Measurements from ENCODE around the gene MON2.

MON2 gene

GRCh38 chr12:62576503-62576902 is 109.9 kb downstream of the MON2 start:
- Histone ChIP-seq H3K9me3 (ENCODE audit: control insufficient read depth, low read depth, low read length) (no peaks in the 10 kb centered on the region), H3K9ac (ENCODE audit: low read length) (no peak overlapping the region), H3K4me3 (ENCODE audit: low read length) (no peak overlapping the region), H3K4me1 (ENCODE audit: control insufficient read depth, low read depth, low read length) (no peaks in the 10 kb centered on the region), H3K27me3 (ENCODE audit: control insufficient read depth, insufficient read depth, low read length) (no peaks in the 10 kb centered on the region), H3K36me3 (ENCODE audit: control insufficient read depth, low read depth, low read length) (no peaks in the 10 kb centered on the region), H3K27ac (ENCODE audit: low read length) (no peak overlapping the region)

GRCh38 chr12:62578726-62579125 is 112.1 kb downstream of the MON2 start:
- no peak overlapping the region for H3K4me3 ChIP-seq (ENCODE audit: low read length)
- H3K36me3 ChIP-seq (ENCODE audit: control insufficient read depth, low read depth, low read length): no peaks in the 10 kb centered on the region
- no peaks in the 10 kb centered on the region for H3K27me3 ChIP-seq (ENCODE audit: control insufficient read depth, insufficient read depth, low read length)
- H3K9me3 ChIP-seq (ENCODE audit: control insufficient read depth, low read depth, low read length): no peaks in the 10 kb centered on the region
- no peak overlapping the region for H3K9ac ChIP-seq (ENCODE audit: low read length)
- no peak overlapping the region for H3K27ac ChIP-seq (ENCODE audit: low read length)
- no peaks in the 10 kb centered on the region for H3K4me1 ChIP-seq (ENCODE audit: control insufficient read depth, low read depth, low read length)

DNA sequence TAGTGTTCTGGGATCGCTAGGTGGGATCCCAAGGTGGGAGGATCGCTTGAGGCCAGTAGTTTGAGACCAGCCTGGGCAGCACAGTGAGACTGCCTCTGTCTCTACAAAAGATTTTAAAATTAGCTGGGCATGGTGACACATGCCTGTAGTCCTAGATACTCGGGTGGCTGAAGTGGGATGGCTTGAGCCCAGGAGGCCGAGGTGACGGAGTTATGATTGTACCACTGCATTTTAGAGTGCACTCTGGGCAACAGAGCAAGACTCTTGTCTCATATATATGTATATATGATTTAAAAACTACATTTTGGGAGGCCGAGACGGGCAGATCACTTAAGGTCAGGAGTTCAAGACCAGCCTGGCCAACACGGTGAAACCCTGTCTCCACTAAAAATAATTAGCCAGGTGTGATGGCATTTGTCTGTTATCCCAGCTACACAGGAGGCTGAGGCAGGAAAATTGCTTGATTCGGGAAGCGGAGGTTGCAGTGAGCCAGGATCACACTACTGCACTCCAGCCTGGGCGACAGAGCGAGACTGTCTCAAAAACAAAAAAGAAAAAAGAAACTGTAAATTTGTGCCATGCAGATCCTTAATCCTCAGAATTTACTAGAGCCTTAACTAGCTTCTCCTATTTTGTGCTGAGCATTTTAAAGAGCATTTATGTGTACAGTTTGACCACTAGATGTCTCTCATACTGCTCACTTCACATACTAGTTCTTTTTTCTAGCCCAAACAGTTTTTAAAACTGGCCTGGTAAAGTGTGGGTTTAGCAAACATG is 114.8 kb downstream of the MON2 start:
- H3K9me3 ChIP-seq (ENCODE audit: control insufficient read depth, low read depth, low read length): no peaks in the 10 kb centered on the region
- H3K36me3 ChIP-seq (ENCODE audit: control insufficient read depth, low read depth, low read length): no peaks in the 10 kb centered on the region
- H3K9ac ChIP-seq (ENCODE audit: low read length): no peak overlapping the region
- H3K4me3 ChIP-seq (ENCODE audit: low read length): no peak overlapping the region
- H3K27ac ChIP-seq (ENCODE audit: low read length): no peak overlapping the region
- no peaks in the 10 kb centered on the region for H3K4me1 ChIP-seq (ENCODE audit: control insufficient read depth, low read depth, low read length)
- no peaks in the 10 kb centered on the region for H3K27me3 ChIP-seq (ENCODE audit: control insufficient read depth, insufficient read depth, low read length)

GRCh38 chr12:62582065-62582366 is 115.4 kb downstream of the MON2 start:
- Histone ChIP-seq H3K27ac (ENCODE audit: low read length) (no peak overlapping the region), H3K4me3 (ENCODE audit: low read length) (no peak overlapping the region), H3K9me3 (ENCODE audit: control insufficient read depth, low read depth, low read length) (no peaks in the 10 kb centered on the region), H3K4me1 (ENCODE audit: control insufficient read depth, low read depth, low read length) (no peaks in the 10 kb centered on the region), H3K9ac (ENCODE audit: low read length) (no peak overlapping the region), H3K36me3 (ENCODE audit: control insufficient read depth, low read depth, low read length) (no peaks in the 10 kb centered on the region), H3K27me3 (ENCODE audit: control insufficient read depth, insufficient read depth, low read length) (no peaks in the 10 kb centered on the region)

DNA sequence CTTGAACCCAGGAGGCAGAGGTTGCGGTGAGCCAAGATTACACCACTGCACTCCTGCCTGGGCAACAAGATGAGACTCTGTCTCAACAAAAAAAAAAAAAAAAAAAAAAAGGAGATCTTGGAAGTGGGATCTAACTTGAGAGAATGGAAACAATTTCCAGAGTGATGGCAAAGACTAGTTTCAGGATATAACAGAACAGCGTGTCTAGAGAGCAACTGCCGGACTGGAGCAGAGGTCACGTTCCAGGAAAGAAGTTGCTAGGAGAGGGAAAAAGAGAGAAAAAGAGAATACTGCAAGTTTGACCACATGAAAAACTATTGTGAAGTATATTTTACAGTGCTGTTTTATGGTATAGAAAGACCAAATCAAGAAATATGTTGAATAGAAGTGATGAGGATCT is 118.0 kb downstream of the MON2 start:
- Histone ChIP-seq H3K27me3 (ENCODE audit: control insufficient read depth, insufficient read depth, low read length) (no peaks in the 10 kb centered on the region), H3K9me3 (ENCODE audit: control insufficient read depth, low read depth, low read length) (no peaks in the 10 kb centered on the region), H3K9ac (ENCODE audit: low read length) (no peak overlapping the region), H3K27ac (ENCODE audit: low read length) (no peak overlapping the region), H3K4me3 (ENCODE audit: low read length) (no peak overlapping the region), H3K4me1 (ENCODE audit: control insufficient read depth, low read depth, low read length) (peaks cover 6% of the 10 kb centered on the region), H3K36me3 (ENCODE audit: control insufficient read depth, low read depth, low read length) (no peaks in the 10 kb centered on the region)

DNA sequence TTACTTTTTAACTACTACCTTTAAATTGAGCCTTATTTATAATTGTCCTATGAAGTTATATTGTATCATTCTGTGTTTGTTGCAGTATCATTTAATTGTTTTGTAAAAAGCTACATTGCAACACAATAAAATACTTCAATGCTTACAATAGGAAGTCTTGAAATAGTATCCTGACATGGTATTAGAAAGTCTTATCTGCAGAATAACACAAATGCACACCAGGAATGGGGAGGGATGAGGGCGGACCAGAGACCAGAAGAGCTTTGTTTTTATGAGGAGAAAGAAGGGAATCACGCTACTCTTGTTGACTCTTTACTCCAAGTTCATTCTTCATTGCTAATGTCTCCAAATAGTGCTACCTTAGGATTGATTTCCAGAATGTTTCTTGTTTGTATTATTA is 120.2 kb downstream of the MON2 start:
- Histone ChIP-seq H3K27me3 (ENCODE audit: control insufficient read depth, insufficient read depth, low read length) (no peaks in the 10 kb centered on the region), H3K9me3 (ENCODE audit: control insufficient read depth, low read depth, low read length) (no peaks in the 10 kb centered on the region), H3K9ac (ENCODE audit: low read length) (no peak overlapping the region), H3K4me3 (ENCODE audit: low read length) (no peak overlapping the region), H3K27ac (ENCODE audit: low read length) (no peak overlapping the region), H3K4me1 (ENCODE audit: control insufficient read depth, low read depth, low read length) (peaks cover 6% of the 10 kb centered on the region), H3K36me3 (ENCODE audit: control insufficient read depth, low read depth, low read length) (no peaks in the 10 kb centered on the region)

DNA sequence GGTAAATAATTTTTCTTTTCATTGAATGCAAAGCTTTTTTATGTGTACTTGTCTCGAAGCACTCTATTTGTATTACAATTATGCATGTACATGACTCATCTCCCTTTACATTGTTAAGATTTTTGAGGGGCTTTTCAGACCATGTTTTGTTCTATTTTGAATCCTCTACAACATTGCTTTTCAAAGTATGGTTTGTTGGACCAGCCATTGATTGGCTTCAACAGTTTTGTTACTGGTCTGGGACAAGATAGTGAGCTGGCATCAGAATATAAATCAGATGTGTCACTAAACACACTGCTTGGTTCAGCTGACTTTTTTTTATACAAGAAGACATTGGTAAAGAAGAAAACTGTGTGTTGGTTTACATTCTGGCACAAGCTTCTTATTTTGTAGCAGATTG is 122.3 kb downstream of the MON2 start:
- Histone ChIP-seq H3K27me3 (ENCODE audit: control insufficient read depth, insufficient read depth, low read length) (no peaks in the 10 kb centered on the region), H3K36me3 (ENCODE audit: control insufficient read depth, low read depth, low read length) (no peaks in the 10 kb centered on the region), H3K4me1 (ENCODE audit: control insufficient read depth, low read depth, low read length) (peaks cover 6% of the 10 kb centered on the region), H3K9me3 (ENCODE audit: control insufficient read depth, low read depth, low read length) (no peaks in the 10 kb centered on the region), H3K4me3 (ENCODE audit: low read length) (no peak overlapping the region), H3K9ac (ENCODE audit: low read length) (no peak overlapping the region), H3K27ac (ENCODE audit: low read length) (no peak overlapping the region)

- Histone ChIP-seq H3K27ac (ENCODE audit: low read length) (no peak overlapping the region), H3K9ac (ENCODE audit: low read length) (no peak overlapping the region), H3K27me3 (ENCODE audit: control insufficient read depth, insufficient read depth, low read length) (no peaks in the 10 kb centered on the region), H3K36me3 (ENCODE audit: control insufficient read depth, low read depth, low read length) (no peaks in the 10 kb centered on the region), H3K4me1 (ENCODE audit: control insufficient read depth, low read depth, low read length) (peaks cover 15% of the 10 kb centered on the region), H3K9me3 (ENCODE audit: control insufficient read depth, low read depth, low read length) (no peaks in the 10 kb centered on the region), H3K4me3 (ENCODE audit: low read length) (no peak overlapping the region)
These were observed 130.6 kb downstream of the MON2 start for GRCh38 chr12:62597253-62597652.

GRCh38 chr12:62598846-62599245 is 132.2 kb downstream of the MON2 start:
- Histone ChIP-seq H3K27ac (ENCODE audit: low read length) (no peak overlapping the region), H3K36me3 (ENCODE audit: control insufficient read depth, low read depth, low read length) (no peaks in the 10 kb centered on the region), H3K4me1 (ENCODE audit: control insufficient read depth, low read depth, low read length) (peaks cover 15% of the 10 kb centered on the region), H3K9ac (ENCODE audit: low read length) (no peak overlapping the region), H3K27me3 (ENCODE audit: control insufficient read depth, insufficient read depth, low read length) (no peaks in the 10 kb centered on the region), H3K4me3 (ENCODE audit: low read length) (no peak overlapping the region), H3K9me3 (ENCODE audit: control insufficient read depth, low read depth, low read length) (no peaks in the 10 kb centered on the region)

- Histone ChIP-seq H3K4me1 (ENCODE audit: control insufficient read depth, low read depth, low read length) (peaks cover 19% of the 10 kb centered on the region), H3K27ac (ENCODE audit: low read length) (no peak overlapping the region), H3K9me3 (ENCODE audit: control insufficient read depth, low read depth, low read length) (no peaks in the 10 kb centered on the region), H3K4me3 (ENCODE audit: low read length) (no peak overlapping the region), H3K27me3 (ENCODE audit: control insufficient read depth, insufficient read depth, low read length) (no peaks in the 10 kb centered on the region), H3K36me3 (ENCODE audit: control insufficient read depth, low read depth, low read length) (no peaks in the 10 kb centered on the region), H3K9ac (ENCODE audit: low read length) (no peak overlapping the region)
These were observed 133.3 kb downstream of the MON2 start for GRCh38 chr12:62599854-62600437.

DNA sequence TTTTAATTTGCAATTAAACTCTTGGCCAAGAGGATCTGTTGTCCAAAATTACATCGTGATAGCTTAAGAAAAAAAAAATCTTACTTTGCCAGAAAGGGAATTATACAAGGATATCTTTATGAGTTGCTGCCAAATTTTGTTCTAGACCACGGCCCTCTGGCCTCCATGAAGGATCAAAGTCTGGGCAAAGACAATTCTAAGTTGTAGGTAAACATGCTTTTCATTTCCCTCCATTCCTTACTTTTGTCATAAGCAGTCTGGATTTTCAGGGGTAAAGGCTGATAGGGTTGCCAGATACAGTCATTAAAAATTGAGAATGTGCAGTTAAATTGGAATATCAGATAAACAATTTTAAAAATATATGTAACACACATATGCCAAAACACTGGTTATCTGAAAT is 135.1 kb downstream of the MON2 start:
- H3K36me3 ChIP-seq (ENCODE audit: control insufficient read depth, low read depth, low read length): no peaks in the 10 kb centered on the region
- H3K27ac ChIP-seq (ENCODE audit: low read length): peak overlapping the region; percentile 93
- H3K9me3 ChIP-seq (ENCODE audit: control insufficient read depth, low read depth, low read length): no peaks in the 10 kb centered on the region
- peak overlapping the region; percentile 94 for H3K4me3 ChIP-seq (ENCODE audit: low read length)
- peak overlapping the region; percentile 96 for H3K9ac ChIP-seq (ENCODE audit: low read length)
- H3K27me3 ChIP-seq (ENCODE audit: control insufficient read depth, insufficient read depth, low read length): no peaks in the 10 kb centered on the region
- H3K4me1 ChIP-seq (ENCODE audit: control insufficient read depth, low read depth, low read length): peaks cover 31% of the 10 kb centered on the region
